Astrocyte (in vitro differentiated cells and primary cell): Measurements from ENCODE around the gene SPATA2.

ENCODE experiments used
- CTCF ChIP-seq: IDR thresholded peaks from 2 replicates; pipeline ENCODE4 v1.5.1; 2011; ENCODE audit warnings: low read depth, mild to moderate bottlenecking, inconsistent platforms, low read length, moderate library complexity; ENCODE audit not compliant: insufficient read depth
- EZH2 ChIP-seq: IDR thresholded peaks from 2 replicates; pipeline ENCODE4 v1.6.1; 2012; ENCODE audit warnings: mild to moderate bottlenecking, low read length, inconsistent platforms; ENCODE audit not compliant: insufficient read depth

GRCh38 chr20:49889935-49890333 lies 25.4 kb downstream of the SPATA2 start:
- TF ChIP-seq CTCF (no peak), EZH2 (no peak)
